Endothelial cell of umbilical vein (primary cell): ENCODE data around the gene PIKFYVE. TPM values are rescaled to one million over a fixed set of nuclear protein-coding genes. Genes with fewer than 3 reads are reported as not detected.

Experiments used
- BruUV-seq: library from RNA; stranded (reverse); fragments of 400-500 nt; replicated peaks from 2 replicates; lab custom pipeline; 2021; lab: Mats Ljungman, UMichigan
- CTCF ChIA-PET: fragments of 300-600, 350-600 bp; sonication (Branson Sonifier 250); formaldehyde crosslinking; loops from one replicate; lab custom pipeline; 2021; ENCODE audit warnings: antibody characterized with exemption, inconsistent platforms; lab: Charles Lee
- POLR2A ChIA-PET: fragments of 300-600, 350-600 bp; sonication (Branson Sonifier 250); formaldehyde crosslinking; loops from one replicate; lab custom pipeline; 2021; ENCODE audit warnings: antibody characterized with exemption, inconsistent platforms; lab: Charles Lee
- DNase-seq: peaks from one replicate; pipeline ENCODE4 v3.0.0-alpha.2; 2011; ENCODE audit warnings: low read depth, low spot score
- FAIRE-seq: peaks from 2 replicates; lab custom pipeline; 2011; peaks lifted over from hg19 to GRCh38; lab: Jason Lieb, UNC
- H2AFZ ChIP-seq: 2 replicates; pipeline ENCODE4 v1.6.0; 2012; ENCODE audit warnings: low read depth, low read length, control low read depth, inconsistent platforms
- H3K27ac ChIP-seq: 2 replicates; pipeline ENCODE4 v1.5.1; 2011; ENCODE audit warnings: low read depth, mild to moderate bottlenecking, control low read depth, low read length, moderate library complexity; ENCODE audit not compliant: insufficient read depth
- H3K27me3 ChIP-seq, 2 experiments: 2 replicates each; pipeline versions ENCODE4 v1.6.0 to v1.6.1; 2011; ENCODE audit warnings: low read length in 2 of 2, mixed read lengths in 1 of 2; ENCODE audit not compliant: control insufficient read depth in 2 of 2, insufficient read depth in 2 of 2
- H3K36me3 ChIP-seq, 2 experiments: 2 replicates in 1 of 2; 3 replicates in 1 of 2; pipeline ENCODE4 v1.5.1; 2011; ENCODE audit warnings: low read length in 2 of 2, mild to moderate bottlenecking in 1 of 2, moderate library complexity in 1 of 2; ENCODE audit not compliant: control insufficient read depth in 2 of 2, insufficient read depth in 2 of 2; ENCODE audit errors: extremely low read depth in 1 of 2
- H3K4me1 ChIP-seq: 3 replicates; pipeline ENCODE4 v1.5.1; 2011; ENCODE audit warnings: mild to moderate bottlenecking, low read length; ENCODE audit not compliant: control insufficient read depth, insufficient read depth; ENCODE audit errors: extremely low read depth
- H3K4me2 ChIP-seq: 2 replicates; pipeline ENCODE4 v1.6.1; 2011; ENCODE audit warnings: low read length, control low read depth, mixed read lengths; ENCODE audit not compliant: insufficient read depth
- H3K4me3 ChIP-seq, 3 experiments: fragments of 200-600 bp in 1 of 3; sonication (generic), shearing (Covaris generic) in 1 of 3; replicated peaks in 1 of 3; 2 replicates each; pipeline ENCODE4 v1.5.1; 2011 to 2016; ENCODE audit warnings: control low read depth in 3 of 3, low read length in 3 of 3, mild to moderate bottlenecking in 2 of 3, inconsistent platforms in 1 of 3, low read depth in 1 of 3, moderate library complexity in 1 of 3; ENCODE audit not compliant: insufficient read depth in 1 of 3
- H3K79me2 ChIP-seq: 2 replicates; pipeline ENCODE4 v1.6.0; 2012; ENCODE audit warnings: low read length, inconsistent platforms; ENCODE audit not compliant: control insufficient read depth, insufficient read depth
- H3K9ac ChIP-seq: replicated peaks from 2 replicates; pipeline ENCODE3; 2011; ENCODE audit warnings: low read length, control low read depth; ENCODE audit not compliant: insufficient read depth; ENCODE audit errors: extremely low read depth
- H3K9me1 ChIP-seq: replicated peaks from 3 replicates; pipeline ENCODE4 v1.6.0; 2011; ENCODE audit warnings: mild to moderate bottlenecking, low read length; ENCODE audit not compliant: control insufficient read depth, insufficient read depth; ENCODE audit errors: extremely low read depth
- H3K9me3 ChIP-seq: replicated peaks from 2 replicates; pipeline ENCODE4 v1.5.1; 2012; ENCODE audit warnings: low read length, inconsistent platforms; ENCODE audit not compliant: control insufficient read depth, insufficient read depth
- H4K20me1 ChIP-seq: replicated peaks from 2 replicates; pipeline ENCODE3; 2011; ENCODE audit warnings: mild to moderate bottlenecking, low read length; ENCODE audit not compliant: control insufficient read depth, insufficient read depth; ENCODE audit errors: extremely low read depth
- CTCF ChIP-seq, 2 donors: IDR thresholded peaks; 1 replicate in 1 of 2; 2 replicates in 1 of 2; pipeline ENCODE4 v1.5.1; 2011; ENCODE audit warnings: low read length in 2 of 2, mild to moderate bottlenecking in 2 of 2, moderate library complexity in 2 of 2, control low read depth in 1 of 2, inconsistent platforms in 1 of 2, low read depth in 1 of 2; ENCODE audit not compliant: insufficient read depth in 1 of 2; ENCODE audit errors: extremely low read depth in 1 of 2
- EZH2 ChIP-seq: IDR thresholded peaks from 2 replicates; pipeline ENCODE4 v1.6.1; 2012; ENCODE audit warnings: borderline replicate concordance, low read depth, mild to moderate bottlenecking, moderate library complexity, low read length, inconsistent platforms; ENCODE audit not compliant: severe bottlenecking
- FOS ChIP-seq: IDR thresholded peaks from 2 replicates; pipeline ENCODE4 v1.6.1; 2011; ENCODE audit warnings: mild to moderate bottlenecking, low read length, moderate library complexity, borderline replicate concordance; ENCODE audit not compliant: insufficient read depth
- GATA2 ChIP-seq: IDR thresholded peaks from 2 replicates; pipeline ENCODE4 v1.7.0; 2011; ENCODE audit warnings: low read depth, mild to moderate bottlenecking, moderate library complexity, mixed read lengths, low read length; ENCODE audit not compliant: insufficient read length, insufficient read depth
- JUN ChIP-seq: IDR thresholded peaks from 2 replicates; pipeline ENCODE4 v1.6.1; 2011; ENCODE audit warnings: borderline replicate concordance, low read depth; ENCODE audit not compliant: insufficient read length, insufficient read depth
- MYC ChIP-seq: IDR thresholded peaks from one replicate; pipeline ENCODE4 v1.6.1; 2011; ENCODE audit warnings: mild to moderate bottlenecking, low read depth, low read length
- POLR2A ChIP-seq: IDR thresholded peaks from 2 replicates; pipeline ENCODE4 v1.6.1; 2012; ENCODE audit warnings: low read depth, mild to moderate bottlenecking, control low read depth, low read length
- POLR2AphosphoS5 ChIP-seq: IDR thresholded peaks from 2 replicates; pipeline ENCODE4 v1.6.1; 2012; ENCODE audit warnings: low read depth, mild to moderate bottlenecking, control low read depth, low read length, moderate library complexity; ENCODE audit not compliant: insufficient read depth
- dilution Hi-C: fragments of 300-500 bp; cut with MboI; formaldehyde crosslinking; loops from one replicate; pipeline ENCODE4 v1.15.0; 2019; ENCODE audit warnings: low sequenced_read_pairs; ENCODE audit not compliant: extremely low pct_ligation_motif_present
- intact Hi-C: fragments of 100-400 bp; cut with micrococcal nuclease; formaldehyde crosslinking; loops from one replicate; pipeline ENCODE4 v1.10.0; 2022
- polyA plus RNA-seq, 4 experiments: library from polyadenylated mRNA; depleted of rRNA in 3 of 4; stranded (reverse) in 3 of 4; unstranded in 1 of 4; fragments of >200 nt; gene quantifications; 2 replicates each; pipeline versions ENCODE4 v1.2.1 to v1.2.3, GENCODE V29; 2011 to 2012; ENCODE audit warnings: missing spikeins in 1 of 4
- total RNA-seq: library from RNA; stranded (reverse); gene quantifications from 2 replicates; pipeline ENCODE4 v1.2.3, GENCODE V29; 2021
- TF ChIP-seq, protein P1 (sequence below): IDR thresholded peaks from 2 replicates; pipeline ENCODE4 v1.6.1; 2011; ENCODE audit not compliant: insufficient read depth, insufficient read length

The PIKFYVE gene
- total and polyA plus RNA-seq, 2 donors (not counting 3 experiments of a cell fraction or from before 2014, with no cell fraction given): 9.0 to 28.2 TPM

- H3K9me1 ChIP-seq: no peaks in the 10 kb centered on the region
- no peak for DNase-seq
- H3K36me3 ChIP-seq: peaks cover 15 to 23% of the 10 kb centered on the region in 2 experiments
- H2AFZ ChIP-seq: no peak overlapping the region
- H3K27ac ChIP-seq: no peak overlapping the region
- no peaks in the 10 kb centered on the region for H3K9me3 ChIP-seq
- H3K4me1 ChIP-seq: no peaks in the 10 kb centered on the region
- TF ChIP-seq JUN (no peak), POLR2A (no peak), FOS (no peak), GATA2 (no peak), EZH2 (no peak), MYC (no peak), POLR2AphosphoS5 (no peak), CTCF (IDR thresholded peaks at IDR 0.05; ENCODE audit: extremely low read depth in 1 of 2, insufficient read depth in 1 of 2, low read depth in 1 of 2, low read length in 2 of 2) (no peak)
- TF ChIP-seq, protein P1, sequence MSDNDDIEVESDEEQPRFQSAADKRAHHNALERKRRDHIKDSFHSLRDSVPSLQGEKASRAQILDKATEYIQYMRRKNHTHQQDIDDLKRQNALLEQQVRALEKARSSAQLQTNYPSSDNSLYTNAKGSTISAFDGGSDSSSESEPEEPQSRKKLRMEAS: no peak
- H3K27me3 ChIP-seq: no peaks in the 10 kb centered on the region
- intact Hi-C loops: no loop called here
- H3K9ac ChIP-seq: no peak overlapping the region
- H3K79me2 ChIP-seq: no peaks in the 10 kb centered on the region
- no peak for FAIRE-seq
- CTCF ChIA-PET: no interaction called here
- no TSS peak for BruUV-seq
- POLR2A ChIA-PET: no interaction called here
- no peak overlapping the region for H3K4me2 ChIP-seq
- H3K4me3 ChIP-seq: no peak overlapping the region
- dilution Hi-C loops: no loop called here
- no peaks in the 10 kb centered on the region for H4K20me1 ChIP-seq
These were observed 86.9 kb downstream of the PIKFYVE start for GRCh38 chr2:208352644-208353567.
